ENCODE measurements around the gene FABP1.

The FABP1 gene

GRCh38 chr2:88115825-88116518 is 11.9 kb downstream of the FABP1 start:
- no peak for DNase-seq (ENCODE audit: low read depth)

GRCh38 chr2:88114889-88115288 is 13.0 kb downstream of the FABP1 start:
- no peak for DNase-seq (ENCODE audit: low read depth)

GRCh38 chr2:88113069-88113468 is 14.8 kb downstream of the FABP1 start:
- no peak for DNase-seq (ENCODE audit: low read depth)

- no peak for DNase-seq (ENCODE audit: low read depth)
Measured at GRCh38 chr2:88110830-88111229, 17.0 kb downstream of the FABP1 start.

- no peak for DNase-seq (ENCODE audit: low read depth)
Measured at GRCh38 chr2:88108796-88109195, 19.1 kb downstream of the FABP1 start.

- DNase-seq (ENCODE audit: low read depth): no peak
Measured at GRCh38 chr2:88100489-88100858, 27.4 kb downstream of the FABP1 start.

GRCh38 chr2:88099798-88100488 is 27.9 kb downstream of the FABP1 start:
- no peak for DNase-seq (ENCODE audit: low read depth)

- DNase-seq (ENCODE audit: low read depth): no peak
Measured at GRCh38 chr2:88098558-88098900, 29.3 kb downstream of the FABP1 start.

- no peak for DNase-seq (ENCODE audit: low read depth)
Measured at GRCh38 chr2:88097891-88098557, 29.8 kb downstream of the FABP1 start.

GRCh38 chr2:88097192-88097591 is 30.7 kb downstream of the FABP1 start:
- DNase-seq (ENCODE audit: low read depth): no peak

GRCh38 chr2:88096708-88097107 is 31.2 kb downstream of the FABP1 start:
- no peak for DNase-seq (ENCODE audit: low read depth)

GRCh38 chr2:88095022-88095421 is 32.8 kb downstream of the FABP1 start:
- no peak for DNase-seq (ENCODE audit: low read depth)

- DNase-seq (ENCODE audit: low read depth): no peak
Measured at GRCh38 chr2:88092773-88093172, 35.1 kb downstream of the FABP1 start.

GRCh38 chr2:88091943-88092342 is 35.9 kb downstream of the FABP1 start:
- DNase-seq (ENCODE audit: low read depth): no peak

- DNase-seq (ENCODE audit: low read depth): no peak
Measured at GRCh38 chr2:88090446-88091283, 37.2 kb downstream of the FABP1 start.

GRCh38 chr2:88088999-88089398 is 38.9 kb downstream of the FABP1 start:
- DNase-seq (ENCODE audit: low read depth): no peak

- DNase-seq (ENCODE audit: low read depth): no peak
Measured at GRCh38 chr2:88087763-88088162, 40.1 kb downstream of the FABP1 start.

GRCh38 chr2:88087073-88087472 is 40.8 kb downstream of the FABP1 start:
- no peak for DNase-seq (ENCODE audit: low read depth)

GRCh38 chr2:88086401-88086800 is 41.5 kb downstream of the FABP1 start:
- no peak for DNase-seq (ENCODE audit: low read depth)

- no peak for DNase-seq (ENCODE audit: low read depth)
Measured at GRCh38 chr2:88085602-88086001, 42.3 kb downstream of the FABP1 start.

GRCh38 chr2:88085099-88085498 is 42.8 kb downstream of the FABP1 start:
- no peak for DNase-seq (ENCODE audit: low read depth)

GRCh38 chr2:88082781-88083180 is 45.1 kb downstream of the FABP1 start:
- no peak for DNase-seq (ENCODE audit: low read depth)

All from T follicular helper cell (primary cell).